Stomach smooth muscle (tissue), 2 donors: ENCODE data around the gene ROPN1L.

Source experiments
- H3K27ac ChIP-seq: one replicate; pipeline ENCODE4 v1.7.0; 2013; ENCODE audit warnings: mild to moderate bottlenecking, low read length, inconsistent platforms
- H3K27me3 ChIP-seq, 2 donors: one replicate each; pipeline ENCODE4 v1.7.0; 2013; ENCODE audit warnings: low read length in 2 of 2; ENCODE audit not compliant: insufficient read depth in 2 of 2, control insufficient read depth in 1 of 2
- H3K36me3 ChIP-seq, 2 donors: one replicate each; pipeline ENCODE4 v1.7.0; 2013; ENCODE audit warnings: low read length in 2 of 2; ENCODE audit not compliant: control insufficient read depth in 2 of 2, insufficient read depth in 2 of 2
- H3K4me1 ChIP-seq: one replicate; pipeline ENCODE4 v1.7.0; 2013; ENCODE audit warnings: low read length; ENCODE audit not compliant: control insufficient read depth, insufficient read depth
- H3K4me3 ChIP-seq, 2 donors: one replicate each; pipeline ENCODE4 v1.7.0; 2013; ENCODE audit warnings: low read length in 2 of 2
- H3K9ac ChIP-seq, 2 donors: one replicate each; pipeline ENCODE4 v1.7.0; 2013; ENCODE audit warnings: low read length in 2 of 2, mild to moderate bottlenecking in 1 of 2
- H3K9me3 ChIP-seq, 2 donors: one replicate each; pipeline ENCODE4 v1.7.0; 2013; ENCODE audit warnings: low read length in 2 of 2; ENCODE audit not compliant: control insufficient read depth in 2 of 2
- donor health status: healthy.
- donor health status: Pancreatic carcinoma.

Gene ROPN1L

DNA sequence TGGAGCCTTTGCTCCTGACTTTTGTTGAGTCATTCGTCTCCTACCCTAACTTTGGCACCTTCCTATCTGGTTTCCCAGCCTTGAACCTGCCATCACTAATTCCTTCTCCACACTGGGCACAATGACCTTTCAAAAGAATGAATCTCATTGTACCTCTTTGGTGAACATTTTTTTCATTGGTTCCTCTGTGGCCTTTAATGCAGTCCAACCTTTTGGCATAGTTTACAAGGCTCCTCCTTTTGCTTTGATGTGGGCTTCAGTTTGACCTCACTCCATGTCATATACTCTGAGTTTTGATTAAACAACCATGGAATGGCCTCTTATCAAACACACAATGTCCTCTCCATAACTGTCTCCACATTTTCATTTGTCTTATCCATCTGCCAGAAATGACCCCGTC, 14.5 kb upstream of the ROPN1L start:
- peaks cover 44 to 48% of the 10 kb centered on the region in 2 donors for H3K36me3 ChIP-seq
- H3K27ac ChIP-seq: no peak overlapping the region
- H3K4me1 ChIP-seq: no peaks in the 10 kb centered on the region
- H3K4me3 ChIP-seq: no peak overlapping the region
- no peaks in the 10 kb centered on the region for H3K27me3 ChIP-seq
- no peak overlapping the region for H3K9ac ChIP-seq
- no peaks in the 10 kb centered on the region for H3K9me3 ChIP-seq

DNA sequence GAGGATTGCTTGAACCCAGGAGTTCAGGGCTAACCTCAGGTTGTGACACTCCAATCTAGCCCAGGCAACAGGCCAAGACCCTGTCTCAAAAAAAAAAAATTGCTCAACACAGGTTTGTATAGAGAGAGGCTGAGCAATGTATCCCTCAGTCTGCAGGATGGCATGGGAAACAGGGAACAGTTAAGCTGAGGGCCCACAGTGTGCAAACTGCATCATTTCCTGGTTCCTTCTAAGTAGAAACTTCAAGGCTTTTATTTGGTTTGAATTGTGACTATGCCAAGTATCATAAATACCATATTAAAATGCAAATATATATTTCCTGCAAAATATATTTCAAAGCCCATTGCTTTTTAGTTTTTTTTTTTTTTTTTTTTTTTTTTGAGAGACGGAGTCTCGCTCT, 13.7 kb upstream of the ROPN1L start:
- Histone ChIP-seq H3K27ac (no peak overlapping the region), H3K4me3 (no peak overlapping the region), H3K4me1 (no peaks in the 10 kb centered on the region), H3K36me3 (peaks cover 45 to 50% of the 10 kb centered on the region in 2 donors), H3K27me3 (no peaks in the 10 kb centered on the region), H3K9ac (no peak overlapping the region), H3K9me3 (no peaks in the 10 kb centered on the region)

DNA sequence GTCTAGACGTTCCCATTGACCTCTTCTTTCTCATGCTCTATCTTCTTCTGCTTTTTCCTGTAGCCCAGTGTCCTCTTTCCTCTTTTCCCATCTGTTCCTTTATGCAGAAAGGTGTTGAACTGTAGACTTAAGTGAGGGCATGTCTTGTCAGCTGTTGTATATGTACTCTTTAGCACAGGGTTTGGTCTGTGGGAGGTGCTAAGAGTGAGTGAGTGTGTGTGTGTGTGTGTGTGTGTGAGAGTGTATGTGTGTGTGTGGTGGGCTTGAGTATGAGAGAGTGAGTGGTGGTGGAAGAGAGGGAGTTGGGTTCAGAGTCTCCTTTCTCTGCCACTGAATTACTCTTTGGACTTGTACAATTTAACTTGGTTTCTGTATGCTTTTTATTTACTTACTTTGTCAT, 10.3 kb upstream of the ROPN1L start:
- H3K36me3 ChIP-seq: peaks cover 37 to 58% of the 10 kb centered on the region in 2 donors

DNA sequence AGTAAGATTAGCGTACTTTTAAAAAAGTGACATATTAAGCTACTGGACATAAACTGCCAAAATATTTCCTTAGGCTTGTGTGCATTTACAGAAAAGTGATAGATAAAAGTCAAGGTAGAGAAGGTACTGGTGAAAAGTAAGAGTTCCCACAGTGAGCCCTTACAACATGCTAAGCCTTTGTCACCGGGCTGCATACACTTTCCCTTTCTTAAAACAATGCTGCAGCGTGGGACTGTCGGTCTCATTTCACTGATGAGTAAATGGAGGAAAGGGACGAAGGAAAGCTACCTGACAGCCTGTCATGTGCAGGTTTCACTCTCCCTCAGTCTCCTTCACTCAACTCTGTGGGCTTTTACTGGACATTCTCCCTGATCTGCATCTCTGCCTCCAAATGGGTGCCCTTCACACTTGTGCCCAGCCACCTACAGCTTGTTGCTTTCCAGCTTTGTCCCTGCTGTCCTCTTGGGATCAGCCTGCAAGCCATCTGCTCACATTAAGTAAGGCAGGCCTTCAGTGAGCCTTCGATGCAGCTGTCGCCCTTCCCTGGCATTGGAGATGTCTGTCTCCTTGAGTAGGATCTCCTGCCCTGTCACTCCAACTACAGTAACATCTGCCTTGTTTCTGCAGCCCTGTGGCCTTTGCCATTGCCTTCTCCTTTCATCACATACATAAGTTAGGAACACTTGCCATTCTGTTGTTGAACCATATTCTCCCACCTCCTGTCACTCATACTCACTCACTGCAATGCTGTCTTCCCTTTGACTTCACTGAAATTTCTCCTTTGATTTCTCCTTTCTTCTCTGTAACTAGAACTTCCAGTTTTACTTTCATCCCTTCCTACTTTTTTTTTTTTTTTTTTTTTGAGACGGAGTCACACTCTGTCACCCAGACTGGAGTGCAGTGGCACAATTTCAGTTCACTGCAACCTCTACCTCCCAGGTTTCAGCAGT, 9.3 kb upstream of the ROPN1L start:
- Histone ChIP-seq H3K36me3 (peaks cover 28 to 51% of the 10 kb centered on the region in 2 donors), H3K27me3 (no peaks in the 10 kb centered on the region), H3K9ac (no peak overlapping the region), H3K27ac (no peak overlapping the region), H3K9me3 (no peaks in the 10 kb centered on the region), H3K4me3 (no peak overlapping the region), H3K4me1 (no peaks in the 10 kb centered on the region)

More for the DNA sequence above, 10.3 kb upstream of the ROPN1L start:
- H3K27ac ChIP-seq: no peak overlapping the region
- H3K4me1 ChIP-seq: no peaks in the 10 kb centered on the region
- H3K9me3 ChIP-seq: no peaks in the 10 kb centered on the region
- no peak overlapping the region for H3K4me3 ChIP-seq
- H3K27me3 ChIP-seq: no peaks in the 10 kb centered on the region
- no peak overlapping the region for H3K9ac ChIP-seq

DNA sequence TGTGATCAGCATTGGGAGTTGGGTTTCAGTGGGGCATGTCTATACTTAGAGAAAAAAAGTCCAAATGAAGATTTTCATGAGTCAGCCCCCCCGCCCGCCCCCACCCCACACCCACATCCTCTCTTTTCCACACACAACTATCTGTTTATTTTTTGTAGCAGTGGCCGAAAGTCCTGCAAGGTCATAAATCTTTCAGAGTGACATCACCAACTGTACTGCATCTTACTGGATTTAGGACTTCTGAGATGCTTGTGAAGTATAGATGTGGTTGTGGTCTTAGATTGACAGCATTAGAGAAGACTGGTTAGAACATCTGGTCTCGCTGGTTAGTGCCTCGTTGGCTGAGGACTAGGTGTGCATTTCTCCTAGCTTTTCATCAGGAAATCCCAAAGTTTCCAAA, 7.3 kb upstream of the ROPN1L start:
- H3K9ac ChIP-seq: no peak overlapping the region

DNA sequence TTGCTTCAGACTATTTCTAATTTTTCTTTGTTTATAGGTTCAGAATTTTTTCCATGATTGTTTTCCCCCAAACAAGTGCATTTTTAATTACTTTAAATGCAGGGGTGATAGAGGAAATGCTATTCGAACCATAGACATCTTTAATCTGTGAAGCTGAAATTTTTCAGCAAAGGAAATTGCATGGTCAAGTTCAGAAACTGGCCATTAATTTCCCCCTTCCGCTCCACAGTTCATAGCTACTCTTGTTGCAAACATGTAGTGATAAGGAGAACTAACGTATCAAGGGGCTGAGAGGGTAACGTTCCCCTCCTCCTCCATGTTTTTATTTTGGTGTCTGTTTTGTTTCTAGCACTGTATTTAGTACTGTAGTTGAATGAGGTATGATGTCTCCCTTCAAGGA, 3.4 kb upstream of the ROPN1L start:
- Histone ChIP-seq H3K4me3 (no peak overlapping the region), H3K27me3 (no peaks in the 10 kb centered on the region), H3K36me3 (peaks cover 9 to 18% of the 10 kb centered on the region in 2 donors), H3K27ac (no peak overlapping the region), H3K4me1 (peaks cover 7% of the 10 kb centered on the region), H3K9me3 (no peaks in the 10 kb centered on the region), H3K9ac (no peak overlapping the region)

More for the DNA sequence above, 7.3 kb upstream of the ROPN1L start:
- Histone ChIP-seq H3K27me3 (no peaks in the 10 kb centered on the region), H3K36me3 (peaks cover 30 to 45% of the 10 kb centered on the region in 2 donors), H3K4me3 (no peak overlapping the region), H3K9me3 (no peaks in the 10 kb centered on the region), H3K27ac (no peak overlapping the region), H3K4me1 (no peaks in the 10 kb centered on the region)

DNA sequence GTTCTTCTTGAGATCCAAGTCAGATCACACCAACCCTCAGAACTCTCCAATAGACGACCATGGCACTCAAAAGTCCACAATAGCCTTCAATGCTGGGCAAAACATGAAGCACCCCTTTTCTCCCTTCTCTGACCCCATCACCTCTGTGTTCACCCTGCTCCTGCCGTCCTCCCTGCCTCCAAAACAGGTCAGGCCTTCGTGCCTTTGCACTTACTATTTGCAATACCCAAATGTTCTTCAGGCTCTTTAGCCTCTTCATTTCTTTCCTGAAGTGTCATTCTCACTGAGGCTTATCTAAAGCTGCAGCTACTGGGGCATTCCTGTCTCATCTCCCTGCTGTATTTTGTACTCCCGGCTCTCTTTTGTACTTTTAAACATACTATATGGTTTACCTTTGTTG, 2.0 kb upstream of the ROPN1L start:
- Histone ChIP-seq H3K27ac (no peak overlapping the region), H3K4me1 (peaks cover 7% of the 10 kb centered on the region)

DNA sequence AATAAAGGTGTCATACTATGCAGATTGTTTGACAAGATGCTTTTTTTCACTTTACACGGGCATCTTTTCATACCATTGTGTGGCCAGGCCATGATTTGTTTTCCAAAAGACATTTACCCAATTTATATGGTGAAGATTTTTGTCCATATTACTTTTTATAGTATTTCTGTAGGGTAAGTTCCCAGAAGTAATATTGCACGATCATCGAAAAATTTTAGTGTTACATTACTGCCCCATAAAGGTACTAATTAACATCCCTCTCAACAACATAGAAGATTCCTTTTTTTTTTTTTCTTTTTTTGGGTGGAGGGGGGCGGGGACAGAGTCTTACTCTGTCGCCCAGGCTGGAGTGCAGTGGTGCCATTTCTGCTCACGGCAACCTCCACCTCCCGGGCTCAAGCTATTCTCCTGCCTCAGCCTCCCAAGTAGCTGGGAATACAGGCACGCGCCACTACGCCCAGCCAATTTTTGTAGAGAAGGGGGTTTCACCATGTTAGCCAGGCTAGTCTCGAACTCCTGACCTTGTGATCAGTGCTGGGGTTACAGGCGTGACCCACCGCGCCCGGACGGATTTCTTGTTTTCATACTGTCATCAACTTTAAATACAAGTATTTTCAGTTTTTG, 1.2 kb upstream of the ROPN1L start:
- Histone ChIP-seq H3K27me3 (no peaks in the 10 kb centered on the region), H3K4me3 (peak overlapping the region in 1 of 2 donors; percentile 84), H3K9ac (no peak overlapping the region), H3K36me3 (peaks cover 5% of the 10 kb centered on the region in 2 donors), H3K9me3 (no peaks in the 10 kb centered on the region), H3K27ac (no peak overlapping the region), H3K4me1 (peaks cover 7% of the 10 kb centered on the region)

More for the DNA sequence above, 2.0 kb upstream of the ROPN1L start:
- H3K36me3 ChIP-seq: peaks cover 5 to 8% of the 10 kb centered on the region in 2 donors
- no peak overlapping the region for H3K9ac ChIP-seq
- H3K27me3 ChIP-seq: no peaks in the 10 kb centered on the region
- no peaks in the 10 kb centered on the region for H3K9me3 ChIP-seq
- H3K4me3 ChIP-seq: no peak overlapping the region

DNA sequence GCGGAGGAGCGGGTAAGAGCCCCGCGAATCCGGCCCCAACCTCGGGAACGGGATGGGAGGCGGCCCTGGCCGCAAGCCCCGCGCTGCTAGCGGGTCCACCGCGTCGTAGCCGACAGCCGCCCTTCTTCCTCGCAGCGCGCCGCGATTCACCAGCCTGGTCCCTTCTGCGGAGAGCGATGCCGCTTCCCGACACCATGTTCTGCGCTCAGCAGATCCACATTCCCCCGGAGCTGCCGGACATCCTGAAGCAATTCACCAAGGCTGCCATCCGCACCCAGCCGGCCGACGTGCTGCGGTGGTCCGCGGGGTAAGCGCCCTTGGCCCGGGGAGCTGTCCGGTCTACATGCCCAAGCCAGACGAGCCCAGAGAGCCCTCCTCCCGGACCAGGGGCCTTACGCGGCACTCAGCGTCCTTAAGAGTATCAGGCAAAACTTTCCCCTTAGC, 335 bp downstream of the ROPN1L start:
- no peaks in the 10 kb centered on the region for H3K27me3 ChIP-seq
- H3K36me3 ChIP-seq: peaks cover 5% of the 10 kb centered on the region in 2 donors
- H3K9ac ChIP-seq: peak overlapping the region in 1 of 2 donors; percentile 35
- H3K4me1 ChIP-seq: peaks cover 7% of the 10 kb centered on the region
- no peak overlapping the region for H3K27ac ChIP-seq
- H3K4me3 ChIP-seq: peak overlapping the region; percentile 84 to 88
- no peaks in the 10 kb centered on the region for H3K9me3 ChIP-seq

DNA sequence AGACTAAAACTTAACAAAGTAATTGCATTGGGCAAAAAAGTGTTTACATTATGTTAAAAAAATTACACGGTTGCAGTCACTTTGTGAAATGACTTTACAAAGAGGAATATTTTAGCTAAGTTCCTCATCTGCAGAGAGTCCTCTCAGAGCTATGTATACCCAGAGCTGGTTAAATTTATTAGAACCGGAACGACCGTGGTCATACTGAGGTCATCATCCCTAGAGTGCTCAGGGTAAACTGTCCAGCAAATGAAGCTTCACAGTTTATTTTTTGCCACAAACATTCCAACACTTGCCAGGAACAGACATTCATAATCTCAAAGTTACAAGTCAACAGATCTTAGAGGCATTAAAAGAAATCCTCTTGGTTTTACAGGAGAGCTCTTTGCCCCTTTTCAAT, 897 bp downstream of the ROPN1L start:
- H3K36me3 ChIP-seq: peaks cover 5% of the 10 kb centered on the region in 2 donors
- peaks cover 7% of the 10 kb centered on the region for H3K4me1 ChIP-seq
- no peaks in the 10 kb centered on the region for H3K9me3 ChIP-seq
- no peaks in the 10 kb centered on the region for H3K27me3 ChIP-seq
- H3K27ac ChIP-seq: no peak overlapping the region
- peak overlapping the region in 1 of 2 donors; percentile 88 for H3K4me3 ChIP-seq
- H3K9ac ChIP-seq: no peak overlapping the region
